CD14-positive monocyte (primary cell): Measurements from ENCODE around the gene EFCAB12. TPM values are rescaled to one million over a fixed set of nuclear protein-coding genes. Genes with fewer than 3 reads are reported as not detected.
A peak's percentile ranks its signal among the peaks of the same experiment; 100 is the strongest.
"Not testable (repeated sequence)": the region's sequence is repeated elsewhere in the genome, so short reads cannot be mapped to it uniquely, and the experiment has no call there.

Experiments
- DNase-seq, 3 donors: peaks; one replicate each; pipeline ENCODE4 v3.0.0-alpha.2; 2011 to 2022
- H2AFZ ChIP-seq: 2 replicates; pipeline ENCODE4 v1.6.0; 2012; ENCODE audit warnings: mild to moderate bottlenecking, low read depth, low read length, inconsistent platforms; ENCODE audit not compliant: insufficient read depth, poor library complexity, severe bottlenecking
- H3K27ac ChIP-seq, 2 donors: 1 replicate in 1 of 2; 2 replicates in 1 of 2; pipeline ENCODE4 v1.5.1; 2012 to 2013; ENCODE audit warnings: low read length in 2 of 2, control low read depth in 1 of 2, inconsistent platforms in 1 of 2, low read depth in 1 of 2, mild to moderate bottlenecking in 1 of 2
- H3K27me3 ChIP-seq, 2 donors: one replicate each; pipeline versions ENCODE4 v1.6.0 to v1.6.1; 2011 to 2013; ENCODE audit warnings: low read length in 2 of 2; ENCODE audit not compliant: control insufficient read depth in 2 of 2, insufficient read depth in 2 of 2
- H3K36me3 ChIP-seq, 2 donors: replicated peaks in 1 of 2; 1 replicate in 1 of 2; 2 replicates in 1 of 2; pipeline versions ENCODE4 v1.5.1 to v1.6.1; 2012 to 2013; ENCODE audit warnings: low read length in 2 of 2, control low read depth in 1 of 2, inconsistent platforms in 1 of 2, mild to moderate bottlenecking in 1 of 2; ENCODE audit not compliant: insufficient read depth in 2 of 2, control insufficient read depth in 1 of 2
- H3K4me1 ChIP-seq, 2 donors: 1 replicate in 1 of 2; 2 replicates in 1 of 2; pipeline versions ENCODE4 v1.5.1 to v1.6.1; 2012 to 2013; ENCODE audit warnings: low read length in 2 of 2, control low read depth in 1 of 2, inconsistent platforms in 1 of 2, mild to moderate bottlenecking in 1 of 2, moderate library complexity in 1 of 2; ENCODE audit not compliant: insufficient read depth in 2 of 2, control insufficient read depth in 1 of 2
- H3K4me2 ChIP-seq: replicated peaks from 2 replicates; pipeline ENCODE3; 2012; ENCODE audit warnings: low read length, moderate library complexity, mild to moderate bottlenecking; ENCODE audit not compliant: poor library complexity, severe bottlenecking; ENCODE audit errors: extremely low read depth
- H3K4me3 ChIP-seq, 3 experiments: fragments of 200-600 bp in 1 of 3; sonication (generic) in 1 of 3; replicated peaks in 1 of 3; 1 replicate in 2 of 3; 2 replicates in 1 of 3; pipeline ENCODE4 v1.5.1; 2011 to 2013; ENCODE audit warnings: low read length in 3 of 3, mild to moderate bottlenecking in 3 of 3, control low read depth in 2 of 3, low read depth in 2 of 3, inconsistent platforms in 1 of 3, moderate library complexity in 1 of 3
- H3K79me2 ChIP-seq: 2 replicates; pipeline ENCODE4 v1.6.0; 2012; ENCODE audit warnings: mild to moderate bottlenecking, control low read depth, inconsistent platforms, low read length, moderate library complexity; ENCODE audit not compliant: insufficient read depth
- H3K9ac ChIP-seq: 2 replicates; pipeline ENCODE4 v1.6.0; 2017; ENCODE audit warnings: low read length, mild to moderate bottlenecking; ENCODE audit not compliant: insufficient read depth, poor library complexity, severe bottlenecking
- H3K9me3 ChIP-seq, 2 donors: replicated peaks in 1 of 2; 1 replicate in 1 of 2; 2 replicates in 1 of 2; pipeline versions ENCODE4 v1.5.1 to v1.6.1; 2012 to 2013; ENCODE audit warnings: low read length in 2 of 2, control low read depth in 1 of 2; ENCODE audit not compliant: control insufficient read depth in 1 of 2, insufficient read depth in 1 of 2
- H4K20me1 ChIP-seq: 2 replicates; pipeline ENCODE4 v1.6.0; 2012; ENCODE audit warnings: mild to moderate bottlenecking, low read length, control low read depth, moderate library complexity; ENCODE audit not compliant: insufficient read depth
- H3K27ac Mint-ChIP-seq, 7 donors: one replicate each; pipeline ENCODE4 v1.8.0; 2020; ENCODE audit warnings: mild to moderate bottlenecking in 7 of 7, mixed read lengths in 7 of 7, moderate library complexity in 6 of 7, inconsistent platforms in 2 of 7
- H3K27me3 Mint-ChIP-seq, 3 donors: one replicate each; pipeline ENCODE4 v1.8.0; 2021 to 2022; ENCODE audit warnings: low read depth in 3 of 3, mild to moderate bottlenecking in 3 of 3, mixed read lengths in 3 of 3, moderate library complexity in 3 of 3, inconsistent platforms in 1 of 3
- H3K36me3 Mint-ChIP-seq, 2 donors: one replicate each; pipeline ENCODE4 v1.8.0; 2020; ENCODE audit warnings: mixed read lengths in 2 of 2, inconsistent platforms in 1 of 2, mild to moderate bottlenecking in 1 of 2
- H3K4me1 Mint-ChIP-seq: one replicate; pipeline ENCODE4 v1.8.0; 2020; ENCODE audit warnings: mild to moderate bottlenecking, mixed read lengths
- H3K4me3 Mint-ChIP-seq, 2 donors: one replicate each; pipeline ENCODE4 v1.8.0; 2020; ENCODE audit warnings: mild to moderate bottlenecking in 2 of 2, mixed read lengths in 2 of 2, moderate library complexity in 1 of 2
- H3K9me3 Mint-ChIP-seq, 7 donors: one replicate each; pipeline ENCODE4 v1.8.0; 2020 to 2022; ENCODE audit warnings: mixed read lengths in 7 of 7, mild to moderate bottlenecking in 6 of 7, moderate library complexity in 6 of 7, inconsistent platforms in 2 of 7
- CTCF ChIP-seq: fragments of 200-600 bp; IDR thresholded peaks from one replicate; pipeline ENCODE4 v1.8.0; 2022; ENCODE audit warnings: antibody characterized with exemption, mild to moderate bottlenecking
- WGBS: methylation state at CpG from one replicate; pipeline ENCODE4 v1.1.5; 2013; ENCODE audit warnings: missing lambda C conversion rate; ENCODE audit not compliant: insufficient coverage; 5-methylcytosine and 5-hydroxymethylcytosine counted together
- intact Hi-C, 2 donors: fragments of 100-400 bp; cut with micrococcal nuclease; formaldehyde crosslinking; loops; one replicate each; pipeline versions ENCODE4 v1.15.0 to v1.15.1; 2023
- polyA plus RNA-seq, 3 donors: library from polyadenylated mRNA; depleted of rRNA in 1 of 3; unstranded in 2 of 3; stranded (reverse) in 1 of 3; fragments of 300-500 nt in 2 of 3; fragments of >200 nt in 1 of 3; fragmentation: Illumina TruSeq in 2 of 3; gene quantifications; 1 replicate in 2 of 3; 2 replicates in 1 of 3; pipeline ENCODE4 v1.2.3, GENCODE V29; 2012 to 2021

The EFCAB12 gene
- polyA plus RNA-seq, 3 donors, result 0.35 TPM; not detected in 2

- H3K27ac Mint-ChIP-seq, result peak overlapping the region in 1 of 7 donors; percentile 38
- Histone ChIP-seq H3K36me3 (peaks cover 33 to 44% of the 10 kb centered on the region in 2 donors), H2AFZ (no peak overlapping the region), H3K9ac (no peak overlapping the region), H3K27ac (no peak overlapping the region), H3K9me3 (peaks cover 10 to 13% of the 10 kb centered on the region in 2 donors), H3K4me3 (no peak overlapping the region), H3K27me3 (no peaks in the 10 kb centered on the region), H3K79me2 (no peaks in the 10 kb centered on the region), H4K20me1 (peaks cover 7% of the 10 kb centered on the region), H3K4me2 (no peak overlapping the region), H3K4me1 (peaks cover 6% of the 10 kb centered on the region in 2 donors)
- H3K9me3 Mint-ChIP-seq, result peaks cover 10 to 14% (median 12%) of the 10 kb centered on the region in 7 donors
- no peak for DNase-seq
- no peak overlapping the region for H3K4me3 Mint-ChIP-seq
- peaks cover 40 to 65% of the 10 kb centered on the region in 2 donors for H3K36me3 Mint-ChIP-seq
- H3K4me1 Mint-ChIP-seq, result peaks cover 8% of the 10 kb centered on the region
- 80% methylated on average over 13 of the region's 18 CpGs for WGBS
- no peaks in the 10 kb centered on the region for H3K27me3 Mint-ChIP-seq
- intact Hi-C loops, result loop anchor here in 1 of 2 donors (5.0 kb wide), 1 partner anchor 448 kb away; no protein-coding TSS in a partner anchor
- TF ChIP-seq CTCF, result no peak
Observed at GRCh38 chr3:129384594-129385323, 43.7 kb downstream of the EFCAB12 start.

- H3K27ac ChIP-seq, H3K4me3 ChIP-seq, H3K27me3 Mint-ChIP-seq, H3K27me3 ChIP-seq, H3K79me2 ChIP-seq, H3K4me2 ChIP-seq, H3K4me1 Mint-ChIP-seq, H3K4me3 Mint-ChIP-seq, H4K20me1 ChIP-seq, H3K4me1 ChIP-seq, H2AFZ ChIP-seq, H3K9ac ChIP-seq, DNase-seq: not testable (repeated sequence)
- intact Hi-C loops, result loop anchor here in 1 of 2 donors (5.0 kb wide), 1 partner anchor 448 kb away; no protein-coding TSS in a partner anchor
- 61% methylated on average over 4 of the region's 5 CpGs for WGBS
- Histone ChIP-seq H3K36me3 (peaks cover 27 to 37% of the 10 kb centered on the region in 2 donors), H3K9me3 (peaks cover 17 to 19% of the 10 kb centered on the region in 2 donors)
- peaks cover 34 to 62% of the 10 kb centered on the region in 2 donors for H3K36me3 Mint-ChIP-seq
- peaks cover 16 to 20% (median 19%) of the 10 kb centered on the region in 7 donors for H3K9me3 Mint-ChIP-seq
- H3K27ac Mint-ChIP-seq, result peak overlapping the region in 2 of 7 donors; percentile 53 to 64
Observed at GRCh38 chr3:129384103-129384502, 44.3 kb downstream of the EFCAB12 start.
